B cell (primary cell): Measurements from ENCODE around the gene LHX1.

Experiments used
- EZH2 ChIP-seq: IDR thresholded peaks from 2 replicates; pipeline ENCODE4 v1.6.1; 2012; ENCODE audit warnings: borderline replicate concordance, low read depth, mild to moderate bottlenecking, moderate library complexity, low read length; ENCODE audit not compliant: insufficient read depth, poor library complexity, severe bottlenecking
- TF ChIP-seq, protein P1 (sequence below): fragments of 200-600 bp; IDR thresholded peaks from one replicate; pipeline ENCODE4 v1.8.0; 2022; ENCODE audit warnings: antibody characterized with exemption, mild to moderate bottlenecking

DNA sequence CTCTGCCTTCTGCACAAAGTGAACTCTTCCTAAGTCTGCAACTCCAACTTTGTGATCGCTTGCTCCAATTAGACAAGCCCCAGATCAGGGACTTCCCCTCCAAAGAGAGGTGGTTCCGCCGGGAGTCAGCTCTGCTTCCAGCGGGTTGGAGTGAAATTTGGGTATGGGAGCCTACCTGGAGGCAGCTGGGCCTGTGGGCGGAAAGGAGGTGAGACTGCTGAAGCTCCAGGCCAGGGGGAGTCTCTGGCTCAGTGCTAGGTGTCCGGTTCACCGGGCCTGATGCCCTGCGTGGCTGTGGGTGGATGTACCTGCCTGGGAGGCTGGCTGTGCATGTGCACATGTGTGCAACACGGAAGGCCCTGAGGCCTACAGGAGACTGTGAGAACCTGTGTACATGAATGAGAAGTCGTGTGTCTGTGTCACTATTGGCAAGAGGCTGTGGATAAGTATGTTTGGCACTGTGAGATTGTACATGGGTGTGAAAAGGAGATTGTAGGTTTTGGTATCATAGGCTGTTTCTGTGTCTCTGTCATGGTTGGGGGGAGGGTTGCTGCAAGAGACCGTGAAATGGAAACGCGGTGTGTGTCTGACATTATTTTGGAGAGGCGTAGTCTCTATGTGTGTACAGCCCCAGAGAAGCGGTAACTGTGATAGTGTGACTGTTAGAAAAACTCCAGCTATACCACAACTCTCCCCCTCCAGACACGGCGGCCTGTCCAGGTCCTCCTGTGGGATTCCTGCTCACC is 4.2 kb downstream of the LHX1 start:
- TF ChIP-seq, protein P1, sequence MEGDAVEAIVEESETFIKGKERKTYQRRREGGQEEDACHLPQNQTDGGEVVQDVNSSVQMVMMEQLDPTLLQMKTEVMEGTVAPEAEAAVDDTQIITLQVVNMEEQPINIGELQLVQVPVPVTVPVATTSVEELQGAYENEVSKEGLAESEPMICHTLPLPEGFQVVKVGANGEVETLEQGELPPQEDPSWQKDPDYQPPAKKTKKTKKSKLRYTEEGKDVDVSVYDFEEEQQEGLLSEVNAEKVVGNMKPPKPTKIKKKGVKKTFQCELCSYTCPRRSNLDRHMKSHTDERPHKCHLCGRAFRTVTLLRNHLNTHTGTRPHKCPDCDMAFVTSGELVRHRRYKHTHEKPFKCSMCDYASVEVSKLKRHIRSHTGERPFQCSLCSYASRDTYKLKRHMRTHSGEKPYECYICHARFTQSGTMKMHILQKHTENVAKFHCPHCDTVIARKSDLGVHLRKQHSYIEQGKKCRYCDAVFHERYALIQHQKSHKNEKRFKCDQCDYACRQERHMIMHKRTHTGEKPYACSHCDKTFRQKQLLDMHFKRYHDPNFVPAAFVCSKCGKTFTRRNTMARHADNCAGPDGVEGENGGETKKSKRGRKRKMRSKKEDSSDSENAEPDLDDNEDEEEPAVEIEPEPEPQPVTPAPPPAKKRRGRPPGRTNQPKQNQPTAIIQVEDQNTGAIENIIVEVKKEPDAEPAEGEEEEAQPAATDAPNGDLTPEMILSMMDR, result no peak
- TF ChIP-seq EZH2, result no peak
